HG02981 (cell line): ENCODE measurements around the gene FGF16.
"Not testable (repeated sequence)": the region's sequence is repeated elsewhere in the genome, so short reads cannot be mapped to it uniquely, and the experiment has no call there.

Experiments used
- ATAC-seq: cut with Tn5 transposase; IDR thresholded peaks from one replicate; pipeline ENCODE4 v1.9.1; 2021; ENCODE audit warnings: mild to moderate bottlenecking, moderate library complexity; ENCODE audit not compliant: unreplicated experiment

The FGF16 gene

DNA sequence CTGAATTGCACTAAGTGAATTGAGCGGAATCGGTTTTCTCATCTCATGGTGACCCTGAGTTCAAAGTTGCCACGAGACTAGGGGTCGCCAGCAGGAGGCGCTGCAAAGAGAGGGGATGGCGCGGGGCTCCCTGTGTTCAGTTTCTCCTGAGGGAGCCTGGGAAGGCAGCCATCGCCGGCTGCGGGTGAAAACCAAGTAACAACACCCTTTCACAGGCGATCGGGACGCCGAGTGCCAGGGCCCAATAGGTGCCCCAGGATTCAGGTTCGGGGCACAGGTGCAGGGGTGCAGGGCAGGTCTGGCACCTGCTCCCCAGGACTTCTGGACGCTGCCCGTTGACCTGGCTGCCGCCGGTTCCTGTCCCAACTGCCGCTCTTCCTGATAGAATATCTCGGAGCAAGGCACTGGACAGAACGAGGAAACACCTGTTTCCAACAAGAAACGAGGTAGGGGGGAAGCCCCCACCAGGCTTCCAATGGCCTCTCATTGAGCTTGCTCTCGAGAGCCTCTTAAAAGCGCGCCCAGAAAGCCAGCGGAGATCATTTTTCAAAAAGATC is 1.1 kb upstream of the FGF16 start:
- ATAC-seq: no peak

DNA sequence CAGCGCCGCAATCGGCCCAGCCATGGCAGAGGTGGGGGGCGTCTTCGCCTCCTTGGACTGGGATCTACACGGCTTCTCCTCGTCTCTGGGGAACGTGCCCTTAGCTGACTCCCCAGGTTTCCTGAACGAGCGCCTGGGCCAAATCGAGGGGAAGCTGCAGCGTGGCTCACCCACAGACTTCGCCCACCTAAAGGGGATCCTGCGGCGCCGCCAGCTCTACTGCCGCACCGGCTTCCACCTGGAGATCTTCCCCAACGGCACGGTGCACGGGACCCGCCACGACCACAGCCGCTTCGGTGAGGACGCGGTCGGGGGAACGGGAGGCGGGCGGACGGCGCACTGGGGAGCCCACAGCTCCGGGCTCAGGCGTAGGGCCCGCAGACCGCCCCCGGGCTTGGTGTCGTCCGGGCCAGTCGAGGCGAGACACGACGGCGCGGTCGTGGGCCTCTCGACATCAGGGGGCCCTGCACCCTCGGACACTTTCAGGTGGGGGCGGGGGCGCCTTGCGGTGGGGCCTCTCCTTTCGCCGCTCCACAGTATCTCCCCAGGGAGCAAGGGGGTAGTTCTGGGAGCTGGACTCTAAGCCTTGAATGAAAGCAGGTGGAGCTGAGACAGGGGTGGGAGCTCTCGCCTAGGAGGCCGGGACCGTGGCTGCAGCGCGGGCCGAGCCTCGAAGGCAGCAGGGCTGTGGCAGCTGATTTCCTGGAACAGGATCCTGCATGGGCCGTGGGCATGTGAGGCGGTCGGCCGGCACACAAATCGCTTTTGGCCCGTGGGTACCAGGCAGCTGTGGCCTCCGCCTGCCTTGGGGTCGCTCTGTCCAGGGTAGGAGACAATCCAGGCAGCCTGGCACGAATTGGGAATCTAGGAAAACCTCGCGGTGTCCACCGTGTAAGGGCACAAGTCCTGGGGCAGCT is 722 bp downstream of the FGF16 start:
- ATAC-seq: no peak

DNA sequence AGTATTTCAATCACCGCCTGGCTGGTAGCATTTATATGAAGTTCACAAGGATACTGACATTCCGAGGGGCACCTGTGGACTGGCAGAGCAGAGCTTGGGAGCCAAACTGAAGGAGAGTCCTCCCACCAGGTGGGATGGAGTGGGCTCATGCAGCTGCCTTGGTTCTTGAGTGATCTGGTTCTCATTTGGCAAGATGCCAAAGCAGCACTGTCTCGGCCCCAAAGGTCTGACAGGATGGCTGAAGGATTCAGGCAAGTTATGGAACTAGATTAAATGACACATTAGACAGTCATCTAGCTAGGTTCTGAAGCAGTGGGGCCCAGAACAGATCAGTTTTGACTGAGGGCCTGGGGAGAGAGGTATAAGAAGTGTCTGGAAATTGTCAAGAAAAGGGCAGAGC is 3.2 kb downstream of the FGF16 start:
- ATAC-seq: no peak

DNA sequence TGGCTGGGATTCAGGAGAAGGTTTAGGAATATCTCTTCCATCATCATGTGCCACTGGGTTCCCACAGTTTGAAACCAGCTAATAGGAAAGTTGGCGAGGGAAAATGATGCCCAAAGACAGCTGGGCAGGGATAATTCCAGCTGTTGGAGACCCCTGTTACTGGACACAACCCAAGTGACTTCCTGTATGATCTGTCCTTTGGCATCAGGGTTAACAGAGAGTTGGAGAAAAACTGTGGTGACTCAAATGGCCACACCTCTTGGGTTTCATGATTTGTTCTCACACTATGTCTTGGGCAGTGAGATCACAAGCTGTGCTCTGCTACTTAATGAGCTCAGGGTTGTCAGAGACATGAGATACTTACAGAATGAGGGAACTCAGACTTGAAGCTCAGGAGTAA is 3.8 kb downstream of the FGF16 start:
- ATAC-seq: no peak

DNA sequence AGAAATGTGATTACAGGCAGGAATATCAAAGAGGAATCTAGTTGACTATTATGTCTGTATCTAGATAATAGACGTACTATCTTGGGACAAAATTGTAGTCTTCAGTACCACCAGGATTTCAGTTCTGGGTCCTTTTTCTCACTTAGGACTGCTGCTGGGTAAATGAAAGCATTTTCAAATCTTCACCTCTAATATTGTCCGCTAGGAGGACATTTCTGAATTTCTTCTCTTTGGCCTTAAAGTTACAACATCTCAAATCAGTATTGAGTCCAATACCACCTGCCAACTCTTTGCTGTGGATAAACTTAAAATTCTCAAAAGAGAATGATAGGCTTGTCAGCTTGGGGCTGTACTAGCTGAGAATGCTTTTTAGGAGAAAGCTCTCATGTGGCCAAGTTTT is 6.0 kb downstream of the FGF16 start:
- ATAC-seq: no peak

DNA sequence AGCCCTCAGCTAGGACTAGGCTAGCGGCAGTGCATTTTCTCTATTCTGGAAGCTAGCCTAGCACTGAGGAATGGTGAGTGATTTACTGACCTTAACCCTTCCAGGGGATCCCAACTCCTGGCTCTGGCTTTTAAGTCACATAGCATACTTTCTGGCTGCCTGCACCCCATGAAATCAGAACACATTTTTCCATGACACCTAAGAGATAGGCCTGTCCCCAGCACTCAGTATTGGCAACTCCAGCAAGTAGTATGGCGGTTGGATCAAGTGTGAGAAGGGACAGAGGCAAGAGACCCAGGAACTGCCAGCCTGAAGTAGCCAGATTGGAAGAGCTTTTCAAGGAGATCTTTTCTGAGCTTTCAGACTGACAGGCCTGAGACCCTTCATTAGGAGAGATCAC is 8.2 kb downstream of the FGF16 start:
- ATAC-seq: no peak

DNA sequence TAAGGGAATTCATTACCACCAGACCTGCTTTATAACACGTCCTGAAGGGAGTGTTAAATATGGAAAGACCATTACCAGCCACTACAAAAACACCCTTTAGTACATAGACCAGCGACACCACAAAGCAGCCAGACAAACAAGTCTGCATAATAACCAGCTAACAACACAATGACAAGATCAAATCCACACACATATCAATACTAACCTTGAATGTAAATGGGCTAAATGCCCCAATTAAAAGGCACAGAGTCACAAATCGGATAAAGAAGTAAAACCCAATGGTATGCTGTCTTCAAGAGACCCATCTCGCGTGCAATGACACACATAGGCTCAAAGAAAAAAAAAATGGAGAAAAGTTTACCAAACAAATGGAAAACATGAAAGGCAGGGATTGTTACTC is 36.9 kb downstream of the FGF16 start:
- no peak for ATAC-seq

DNA sequence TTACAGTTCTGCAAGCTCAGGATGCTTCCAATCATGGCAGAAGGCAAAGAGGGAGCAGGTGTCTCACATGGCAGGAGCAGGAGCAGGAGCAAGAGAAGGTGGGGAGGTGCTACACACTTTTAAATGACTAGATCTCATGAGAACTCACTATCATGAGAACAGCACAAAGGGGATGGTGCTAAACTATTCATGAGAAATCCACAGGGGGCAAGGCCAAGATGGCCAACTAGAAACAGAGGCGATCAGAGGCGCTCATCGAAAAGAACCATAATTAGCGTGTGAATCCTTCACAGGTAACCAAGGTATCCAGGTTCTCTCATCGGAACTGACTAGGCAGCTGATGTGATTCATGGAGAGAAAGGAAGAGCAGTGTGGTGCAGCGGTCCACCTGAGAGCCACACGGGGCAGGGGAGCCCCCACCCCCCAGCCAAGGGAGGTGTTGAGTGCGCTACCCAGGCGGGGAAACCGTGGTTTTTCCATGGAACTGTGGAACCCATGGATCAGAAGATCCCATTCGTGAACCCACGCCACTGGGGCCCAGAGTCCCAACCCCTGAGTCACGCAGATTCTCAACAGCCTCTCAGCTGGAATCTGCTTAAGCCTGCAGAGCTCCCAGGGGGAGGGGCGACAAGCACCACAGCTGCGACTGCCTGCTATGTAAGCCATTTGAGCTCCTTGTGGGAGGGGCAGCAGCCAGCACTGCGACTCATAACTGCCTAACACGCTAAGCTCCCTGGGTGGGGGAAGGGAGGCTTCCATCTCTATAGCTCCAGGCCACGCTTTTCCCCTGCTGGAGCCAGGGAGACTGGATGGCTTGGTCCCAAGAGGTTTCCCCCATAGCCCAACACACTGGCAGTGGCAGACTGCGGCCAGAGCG is 46.7 kb downstream of the FGF16 start:
- ATAC-seq: no peak

DNA sequence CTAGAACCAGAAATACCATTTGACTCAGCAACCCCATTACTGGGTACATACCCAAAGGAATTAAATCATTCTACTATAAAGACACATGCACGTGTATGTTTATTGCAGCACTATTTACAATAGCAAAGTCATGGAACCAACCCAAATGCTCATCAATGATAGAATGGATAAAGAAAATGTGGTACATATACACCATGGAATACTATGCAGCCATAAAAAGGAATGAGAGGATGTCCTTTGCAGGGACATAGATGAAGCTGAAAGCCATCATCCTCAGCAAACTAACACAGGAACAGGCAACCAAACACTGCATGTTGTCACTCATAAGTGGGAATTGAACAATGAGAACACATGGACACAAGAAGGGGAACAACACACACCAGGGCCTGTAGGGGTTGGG is 53.0 kb downstream of the FGF16 start:
- ATAC-seq: not testable (repeated sequence)

DNA sequence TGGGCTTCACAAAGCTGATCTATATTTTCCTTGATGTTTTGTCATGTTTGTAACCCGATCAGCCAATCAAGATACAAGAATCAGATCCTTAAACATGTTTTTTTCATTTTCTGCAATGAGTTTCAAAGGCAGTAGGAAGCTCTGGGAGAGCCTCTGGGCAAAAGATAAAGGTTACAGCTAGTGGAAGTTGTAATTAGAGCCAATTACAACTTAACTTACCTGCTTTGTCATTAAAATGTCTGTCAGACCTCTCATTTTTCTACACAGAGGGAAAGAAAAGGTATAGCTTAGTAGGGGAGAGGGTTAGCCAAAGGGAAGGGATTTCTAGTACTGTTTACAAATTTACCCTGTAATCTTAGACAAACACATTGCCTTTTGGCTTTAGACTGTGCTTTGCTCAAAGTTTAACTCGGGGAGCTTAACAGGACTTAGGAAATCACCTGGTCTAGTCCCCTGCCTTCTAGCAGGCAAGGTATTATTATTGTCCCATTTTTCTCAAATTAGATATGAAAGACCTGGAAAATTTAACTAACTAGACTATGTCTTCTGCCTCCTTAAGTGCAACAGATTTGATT is 55.8 kb downstream of the FGF16 start:
- ATAC-seq: no peak

DNA sequence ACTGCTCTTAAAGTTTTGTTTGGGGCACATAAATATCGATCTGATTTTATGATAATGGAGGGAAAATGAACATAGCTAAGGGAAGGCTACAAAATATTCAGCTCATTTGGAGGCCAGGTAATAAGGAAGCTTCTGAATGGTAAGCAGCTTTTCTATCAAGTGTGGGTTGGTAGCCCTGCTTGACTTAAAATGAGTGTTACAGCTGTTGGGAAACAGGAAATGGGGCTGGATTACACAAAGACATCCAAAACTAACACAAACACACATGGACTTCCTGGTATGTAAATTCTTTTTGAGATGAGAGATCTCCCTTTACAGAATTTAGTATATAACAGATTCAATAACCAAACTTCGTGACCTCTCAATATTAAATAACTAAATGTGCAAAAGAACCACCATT is 58.0 kb downstream of the FGF16 start:
- ATAC-seq: no peak
